ENCODE results near the gene PDLIM7.
A peak's percentile ranks its signal among the peaks of the same experiment; 100 is the strongest.
"Not testable (repeated sequence)": the region's sequence is repeated elsewhere in the genome, so short reads cannot be mapped to it uniquely, and the experiment has no call there.

PDLIM7 gene

GRCh38 chr5:177497292-177498012, at the start of gene PDLIM7:
TSS of gene PDLIM7 (minus strand) at chr5:177497604. CDS start at chr5:177496512, 1,092 bp downstream.
- peak; percentile 96 to 99 for DNase-seq

GRCh38 chr5:177546258-177546741, 48.9 kb upstream of the PDLIM7 start:
- no peak for DNase-seq

- DNase-seq = no peak
These were observed 48.3 kb upstream of the PDLIM7 start for GRCh38 chr5:177545487-177546257.

GRCh38 chr5:177542816-177543465, 45.5 kb upstream of the PDLIM7 start:
- no peak for DNase-seq

- no peak for DNase-seq
These were observed 43.0 kb upstream of the PDLIM7 start for GRCh38 chr5:177540438-177540837.

GRCh38 chr5:177539411-177539810, 42.0 kb upstream of the PDLIM7 start:
- DNase-seq = no peak

- no peak for DNase-seq
These were observed 41.5 kb upstream of the PDLIM7 start for GRCh38 chr5:177538876-177539275.

GRCh38 chr5:177537389-177538361, 40.3 kb upstream of the PDLIM7 start:
- no peak for DNase-seq

GRCh38 chr5:177536386-177536785, 39.0 kb upstream of the PDLIM7 start:
- no peak for DNase-seq

GRCh38 chr5:177535125-177535524, 37.7 kb upstream of the PDLIM7 start:
- DNase-seq = no peak

- DNase-seq = not testable (repeated sequence)
These were observed 37.0 kb upstream of the PDLIM7 start for GRCh38 chr5:177534433-177534832.

- DNase-seq = no peak
These were observed 34.0 kb upstream of the PDLIM7 start for GRCh38 chr5:177531209-177531940.

- DNase-seq = no peak
These were observed 33.2 kb upstream of the PDLIM7 start for GRCh38 chr5:177530638-177531037.

- no peak for DNase-seq
These were observed 32.1 kb upstream of the PDLIM7 start for GRCh38 chr5:177529247-177530203.

GRCh38 chr5:177528631-177529030, 31.2 kb upstream of the PDLIM7 start:
- no peak for DNase-seq

GRCh38 chr5:177527595-177527994, 30.2 kb upstream of the PDLIM7 start:
- no peak for DNase-seq

GRCh38 chr5:177526791-177527190, 29.4 kb upstream of the PDLIM7 start:
- DNase-seq = no peak

- no peak for DNase-seq
These were observed 28.8 kb upstream of the PDLIM7 start for GRCh38 chr5:177526191-177526590.

GRCh38 chr5:177524941-177525655, 27.7 kb upstream of the PDLIM7 start:
- DNase-seq = no peak

- DNase-seq = no peak
These were observed 27.1 kb upstream of the PDLIM7 start for GRCh38 chr5:177524539-177524900.

Measured in stimulated activated CD4-positive, alpha-beta T cell treated with anti-CD3 and anti-CD28 coated beads, Interleukin-2, amount 100 ng/mL, for 48 hours (primary cell).